IPS-18c (cell line): Measurements from ENCODE around the gene EIF2B5.

Experiments used
- H3K4me3 ChIP-seq: 2 replicates; pipeline ENCODE4 v1.7.0; 2013; ENCODE audit warnings: low read depth, mild to moderate bottlenecking, low read length, moderate library complexity; ENCODE audit not compliant: insufficient read depth
- H3K9me3 ChIP-seq: one replicate; pipeline ENCODE4 v1.6.1; 2013; ENCODE audit warnings: mild to moderate bottlenecking, low read length, moderate library complexity; ENCODE audit not compliant: control insufficient read depth, insufficient read depth

EIF2B5 gene

DNA sequence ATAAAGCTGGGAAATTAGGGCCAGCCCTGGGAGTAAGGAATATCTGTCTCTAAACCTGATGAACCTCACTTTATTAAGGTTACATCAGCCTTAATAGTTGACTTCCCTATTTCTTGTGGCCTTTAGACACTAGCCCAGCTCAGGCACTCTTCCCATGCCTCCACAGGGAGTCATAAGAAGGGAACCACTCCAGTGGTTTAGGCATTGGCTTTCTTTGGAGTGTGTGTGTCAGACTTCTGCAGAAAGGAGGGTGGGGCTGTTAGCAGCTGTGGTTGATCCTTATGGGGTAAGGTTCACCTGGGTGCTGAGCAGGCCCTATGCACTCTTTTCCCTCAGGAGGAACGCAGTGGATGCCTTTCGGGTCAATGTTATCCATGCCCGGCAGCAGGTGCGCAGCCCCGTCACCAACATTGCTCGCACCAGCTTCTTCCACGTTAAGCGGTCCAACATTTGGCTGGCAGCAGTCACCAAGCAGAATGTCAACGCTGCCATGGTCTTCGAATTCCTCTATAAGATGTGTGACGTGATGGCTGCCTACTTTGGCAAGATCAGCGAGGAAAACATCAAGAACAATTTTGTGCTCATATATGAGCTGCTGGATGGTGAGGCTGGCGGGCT, 43.5 kb downstream of the EIF2B5 start:
- Histone ChIP-seq H3K9me3 (no peaks in the 10 kb centered on the region), H3K4me3 (no peak overlapping the region)

GRCh38 chr3:184180165-184180564, 45.0 kb downstream of the EIF2B5 start:
- H3K4me3 ChIP-seq, result no peak overlapping the region
- H3K9me3 ChIP-seq, result no peaks in the 10 kb centered on the region

DNA sequence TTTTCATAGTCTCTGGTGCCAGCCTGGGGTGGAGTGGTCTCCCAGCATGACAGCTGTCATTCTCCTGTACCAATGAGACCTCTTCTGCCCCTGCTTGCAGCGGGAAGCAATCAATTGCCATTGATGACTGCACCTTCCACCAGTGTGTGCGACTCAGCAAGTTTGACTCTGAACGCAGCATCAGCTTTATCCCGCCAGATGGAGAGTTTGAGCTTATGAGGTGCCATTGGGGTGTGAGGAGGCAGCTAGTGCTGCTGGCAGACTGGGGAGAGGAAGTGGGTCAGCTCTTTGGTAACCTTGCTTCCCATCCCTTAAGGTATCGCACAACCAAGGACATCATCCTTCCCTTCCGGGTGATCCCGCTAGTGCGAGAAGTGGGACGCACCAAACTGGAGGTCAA, 46.4 kb downstream of the EIF2B5 start:
- Histone ChIP-seq H3K9me3 (no peaks in the 10 kb centered on the region), H3K4me3 (no peak overlapping the region)

DNA sequence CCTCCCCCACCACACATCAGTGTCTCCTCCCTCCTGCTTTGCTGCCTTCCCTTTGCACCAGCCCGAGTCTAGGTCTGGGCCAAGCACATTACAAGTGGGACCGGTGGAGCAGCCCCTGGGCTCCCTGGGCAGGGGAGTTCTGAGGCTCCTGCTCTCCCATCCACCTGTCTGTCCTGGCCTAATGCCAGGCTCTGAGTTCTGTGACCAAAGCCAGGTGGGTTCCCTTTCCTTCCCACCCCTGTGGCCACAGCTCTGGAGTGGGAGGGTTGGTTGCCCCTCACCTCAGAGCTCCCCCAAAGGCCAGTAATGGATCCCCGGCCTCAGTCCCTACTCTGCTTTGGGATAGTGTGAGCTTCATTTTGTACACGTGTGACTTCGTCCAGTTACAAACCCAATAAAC, 48.5 kb downstream of the EIF2B5 start:
- no peak overlapping the region for H3K4me3 ChIP-seq
- no peaks in the 10 kb centered on the region for H3K9me3 ChIP-seq

DNA sequence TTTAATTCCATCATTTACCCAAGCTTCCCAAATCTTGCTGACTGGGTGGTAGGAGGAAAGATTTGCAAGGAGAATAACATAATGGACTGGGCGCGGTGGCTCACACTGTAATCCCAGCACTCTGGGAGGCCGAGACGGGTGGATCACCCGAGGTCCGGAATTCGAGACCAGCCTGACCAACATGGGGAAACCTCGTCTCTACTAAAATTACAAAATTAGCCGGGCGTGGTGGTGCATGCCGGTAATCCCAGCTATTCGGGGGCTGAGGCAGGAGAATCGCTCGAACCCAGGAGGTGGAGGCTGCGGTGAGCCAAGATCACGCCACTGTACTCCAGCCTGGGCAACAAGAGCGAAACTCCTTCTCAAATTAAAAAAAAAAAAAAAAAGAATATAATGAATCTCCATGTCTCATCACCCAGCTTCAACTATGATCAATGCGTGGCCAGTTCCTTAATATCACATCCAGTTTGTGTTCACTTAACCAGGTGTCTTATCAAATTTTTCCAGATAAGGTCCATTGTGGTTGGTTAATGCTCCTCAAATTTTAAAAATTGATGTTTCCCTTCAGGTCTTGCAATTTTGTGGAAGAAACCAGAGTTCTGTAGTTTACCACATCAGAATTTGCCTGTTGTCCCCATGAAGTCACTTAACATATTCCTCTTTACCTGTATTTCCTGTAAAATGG, 49.5 kb downstream of the EIF2B5 start:
- H3K9me3 ChIP-seq, result no peaks in the 10 kb centered on the region
- H3K4me3 ChIP-seq, result peak overlapping the region; percentile 22

DNA sequence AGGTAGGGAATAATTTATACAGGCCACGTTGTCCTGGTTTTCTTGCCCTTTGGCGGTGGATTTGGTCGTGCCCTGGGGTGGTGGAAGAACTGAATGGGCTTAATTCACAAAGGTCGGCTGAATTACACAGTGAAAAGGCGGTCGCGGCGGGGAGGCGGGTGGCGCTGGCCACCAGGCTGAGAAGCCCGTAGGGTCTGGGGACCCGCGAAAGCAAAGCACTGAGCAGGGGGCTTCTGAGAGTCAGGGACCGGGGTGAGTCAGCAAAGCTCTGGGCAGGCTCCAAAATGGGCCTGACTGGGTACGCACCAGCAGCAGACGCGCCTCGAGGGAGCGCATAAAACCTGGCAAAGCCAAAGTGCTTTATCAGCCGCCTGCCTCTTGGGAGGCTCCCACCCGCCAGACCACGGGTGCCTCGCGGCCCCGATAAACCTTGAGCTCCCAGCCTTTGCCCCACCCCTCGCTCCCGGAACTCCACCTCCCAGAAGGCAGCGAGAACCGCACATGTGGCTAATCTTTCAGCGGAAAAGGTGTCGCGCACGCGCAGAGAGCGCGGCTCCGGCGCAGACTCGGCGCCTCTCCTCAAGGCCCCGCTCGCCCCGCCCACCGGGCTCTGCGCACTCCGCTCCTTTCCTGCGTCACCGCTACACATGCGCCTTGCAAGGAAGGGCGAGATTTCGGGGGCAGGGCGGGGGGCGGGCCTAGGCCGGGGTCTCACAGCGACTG, 50.5 kb downstream of the EIF2B5 start:
- H3K4me3 ChIP-seq, result peak overlapping the region; percentile 98

GRCh38 chr3:184186184-184186901, 51.2 kb downstream of the EIF2B5 start, which contains the start of gene ABCF3:
Gene ABCF3, plus strand, starts transcription at chr3:184186199. Its CDS starts 9 bp downstream, at chr3:184186208.
- no peaks in the 10 kb centered on the region for H3K9me3 ChIP-seq
- H3K4me3 ChIP-seq, result peak within 1 kb of the TSS; percentile 98

More for the DNA sequence above, 50.5 kb downstream of the EIF2B5 start:
- no peaks in the 10 kb centered on the region for H3K9me3 ChIP-seq

GRCh38 chr3:184186902-184187207, 51.7 kb downstream of the EIF2B5 start:
- Histone ChIP-seq H3K9me3 (no peaks in the 10 kb centered on the region), H3K4me3 (peak overlapping the region; percentile 98)

- Histone ChIP-seq H3K4me3 (no peak overlapping the region), H3K9me3 (no peaks in the 10 kb centered on the region)
Observed at GRCh38 chr3:184188080-184188479, 52.9 kb downstream of the EIF2B5 start.

DNA sequence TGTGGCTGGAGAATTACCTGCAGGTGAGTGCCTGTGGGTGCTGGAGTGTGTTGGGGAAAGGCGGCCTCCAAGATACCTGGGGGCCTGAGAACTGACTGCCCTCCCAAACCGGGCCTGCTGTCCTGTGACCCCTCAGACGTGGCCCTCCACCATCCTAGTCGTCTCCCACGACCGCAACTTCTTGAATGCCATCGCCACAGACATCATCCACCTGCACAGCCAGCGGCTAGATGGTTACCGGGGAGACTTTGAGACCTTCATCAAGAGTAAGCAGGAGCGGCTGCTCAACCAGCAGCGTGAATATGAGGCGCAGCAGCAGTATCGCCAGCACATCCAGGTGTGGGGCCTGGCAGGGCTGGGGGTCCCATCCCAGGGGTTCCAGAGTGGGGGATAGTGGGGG, 54.3 kb downstream of the EIF2B5 start:
- Histone ChIP-seq H3K4me3 (no peak overlapping the region), H3K9me3 (no peaks in the 10 kb centered on the region)

DNA sequence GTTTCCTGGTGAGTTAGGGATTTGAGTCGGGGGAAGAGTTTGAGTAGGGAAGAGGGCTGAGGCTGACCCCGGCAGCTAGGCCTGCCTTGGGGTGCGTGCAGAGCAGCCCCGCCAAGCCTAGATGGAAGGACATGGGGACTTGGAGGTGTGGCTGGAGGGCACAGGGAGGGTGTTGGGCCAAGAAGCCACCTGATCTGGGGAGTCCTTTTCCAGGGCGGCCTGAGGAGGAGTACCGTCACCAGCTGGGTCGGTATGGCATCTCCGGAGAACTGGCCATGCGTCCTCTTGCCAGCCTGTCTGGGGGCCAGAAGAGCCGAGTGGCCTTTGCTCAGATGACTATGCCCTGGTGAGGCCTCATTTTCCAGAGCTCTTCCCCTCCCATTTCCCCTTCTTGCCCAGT, 57.7 kb downstream of the EIF2B5 start:
- Histone ChIP-seq H3K9me3 (no peaks in the 10 kb centered on the region), H3K4me3 (no peak overlapping the region)

DNA sequence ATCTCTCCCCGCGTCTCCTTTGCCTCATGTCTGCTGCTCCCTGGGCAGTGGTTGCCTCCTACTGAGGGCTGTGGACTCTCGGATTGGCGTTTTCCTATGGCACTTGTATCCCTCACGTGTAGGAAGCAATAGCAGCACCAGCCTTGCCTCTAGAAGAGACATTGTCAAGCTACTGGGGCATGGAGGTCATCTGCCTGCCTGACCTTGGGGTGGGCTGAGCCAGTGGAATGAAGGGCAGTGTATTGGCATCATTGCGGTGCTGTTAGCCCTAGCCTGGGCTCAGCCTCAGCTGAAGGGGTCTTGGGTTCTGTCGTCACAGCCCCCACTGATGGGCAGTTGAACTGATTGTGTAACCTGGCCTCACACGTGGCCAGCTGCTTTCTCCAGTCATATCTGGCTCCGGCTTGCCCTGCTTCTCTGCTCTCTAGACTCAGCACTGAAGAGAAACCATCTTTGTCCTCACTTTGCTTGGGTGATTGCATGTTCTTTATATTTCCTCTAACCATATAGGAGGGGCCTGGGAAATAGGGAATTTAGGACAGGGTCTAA, 58.9 kb downstream of the EIF2B5 start:
- Histone ChIP-seq H3K9me3 (no peaks in the 10 kb centered on the region), H3K4me3 (no peak overlapping the region)
